NCI-H187 (cell line): ENCODE data around the gene TRIP4.
"Not testable (repeated sequence)": the region's sequence is repeated elsewhere in the genome, so short reads cannot be mapped to it uniquely, and the experiment has no call there.

Experiments
- DNase-seq, 2 experiments: peaks; one replicate each; lab custom pipeline; 2025; lab: John Stamatoyannopoulos, UW

The TRIP4 gene

DNA sequence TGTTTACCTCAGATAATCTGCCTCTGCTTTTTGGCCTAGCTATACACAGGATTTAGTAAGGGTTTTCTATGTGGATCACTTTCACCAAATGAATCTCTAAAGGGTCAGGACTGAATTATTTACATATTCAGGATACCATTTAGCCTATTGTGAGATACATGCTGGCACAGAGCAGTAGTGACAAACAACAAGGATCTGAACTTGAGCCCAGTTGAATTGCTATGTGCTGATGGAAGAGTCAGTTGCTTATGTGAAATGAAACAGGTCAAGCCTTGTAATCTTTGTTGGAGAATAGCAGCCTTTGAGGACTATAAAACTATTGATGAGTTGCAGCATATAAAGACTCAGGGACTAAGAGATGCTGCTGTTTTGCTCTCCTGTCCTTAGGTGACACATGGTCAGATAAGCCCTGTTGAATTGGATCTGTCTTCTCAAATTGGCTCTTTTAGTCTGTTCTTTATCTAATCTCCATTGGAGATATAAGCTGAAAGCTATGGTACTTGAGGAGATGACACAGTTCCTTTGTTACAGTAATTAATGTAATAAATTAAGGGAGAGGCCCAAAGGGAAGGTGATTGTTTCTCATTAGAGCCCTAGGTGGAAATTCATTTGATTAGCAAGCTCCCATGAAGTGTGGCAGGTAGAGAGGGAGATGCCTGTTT, 103.1 kb downstream of the TRIP4 start:
- no peak for DNase-seq

DNA sequence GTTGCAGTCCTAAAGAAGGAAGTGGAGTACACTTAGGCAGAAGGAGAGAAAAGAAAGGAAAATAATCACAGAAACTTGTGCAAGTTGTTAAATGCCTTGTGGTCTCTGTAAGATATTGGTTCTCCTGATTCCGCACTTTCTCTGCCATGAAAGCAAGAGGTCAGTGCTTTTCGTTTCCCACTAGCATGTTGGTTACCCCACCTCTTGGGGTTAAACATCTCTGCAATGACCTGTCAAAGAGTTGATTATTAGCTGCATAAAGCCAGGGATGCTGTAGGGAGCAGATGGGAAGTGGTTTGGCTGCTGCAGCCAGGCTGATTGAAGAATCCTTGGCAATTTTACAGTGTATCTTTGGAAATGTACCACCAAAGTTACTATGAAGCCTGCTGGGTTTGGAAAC, 106.0 kb downstream of the TRIP4 start:
- no peak for DNase-seq

DNA sequence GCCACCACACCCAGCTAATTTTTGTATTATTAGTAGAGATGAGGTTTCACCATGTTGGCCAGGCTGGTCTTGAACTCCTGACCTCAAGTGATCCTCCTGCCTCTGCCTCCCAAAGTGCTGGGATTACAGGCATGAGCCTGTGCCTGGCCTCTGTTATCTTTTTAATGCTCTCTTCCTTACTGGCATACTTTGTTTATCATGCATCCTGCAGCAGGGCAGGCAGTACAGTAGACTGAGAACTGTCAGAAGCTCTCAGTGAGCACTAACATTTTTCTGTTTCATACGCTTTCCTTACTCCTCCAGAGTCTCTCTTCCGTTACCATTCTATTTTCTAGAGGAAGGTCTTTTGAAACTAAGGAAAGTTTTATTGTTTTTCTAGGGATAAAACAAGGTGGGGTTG, 108.3 kb downstream of the TRIP4 start:
- not testable (repeated sequence) for DNase-seq

DNA sequence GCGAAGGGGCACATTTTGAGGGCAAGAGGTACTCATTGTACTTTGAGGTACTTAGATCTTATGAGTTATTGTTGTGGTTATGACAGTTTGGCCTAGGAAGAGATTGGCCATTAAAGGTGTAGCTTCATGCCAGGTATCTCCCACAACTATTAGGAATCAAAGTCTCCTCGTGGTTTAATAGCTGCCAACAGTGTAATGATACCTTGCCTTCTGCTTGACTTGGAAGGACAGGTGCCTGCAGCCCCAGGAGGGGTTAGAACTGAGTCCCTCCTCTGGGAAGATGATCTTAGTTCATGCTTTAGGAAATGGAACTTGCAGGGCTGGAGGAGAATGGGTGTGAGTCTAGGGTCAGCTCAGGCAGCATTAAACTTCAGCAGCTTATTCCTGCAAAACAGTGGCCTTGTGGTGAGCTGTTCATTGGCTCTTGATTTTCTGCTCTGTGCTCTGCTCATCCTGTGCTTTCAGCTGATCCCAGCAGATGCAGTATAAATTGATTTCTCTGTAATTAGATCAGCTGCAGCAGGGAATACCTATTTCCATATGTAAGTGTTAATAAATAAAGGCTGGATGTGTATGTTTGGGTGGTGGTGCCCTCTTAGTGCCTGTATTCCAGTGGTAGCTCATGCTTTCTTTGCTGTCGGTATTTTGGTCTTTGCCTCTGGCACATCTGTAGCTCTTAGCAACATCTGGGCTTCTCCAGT, 113.2 kb downstream of the TRIP4 start:
- DNase-seq: no peak

DNA sequence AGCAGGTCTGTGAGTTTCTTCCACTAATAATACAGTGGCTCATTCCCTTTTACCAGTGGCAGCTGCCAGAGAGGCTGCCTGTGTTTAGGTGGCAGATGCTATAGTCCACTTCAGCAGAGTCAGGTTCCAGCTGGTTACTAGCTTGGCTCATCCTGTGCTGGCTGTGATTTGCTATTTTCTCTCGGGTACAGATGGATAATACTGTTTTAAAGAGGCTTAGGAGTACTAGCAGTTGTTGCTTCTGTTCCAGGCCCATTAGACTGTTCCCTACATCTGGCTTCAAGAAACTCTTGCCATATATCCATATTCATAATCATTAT, 113.7 kb downstream of the TRIP4 start:
- no peak for DNase-seq

DNA sequence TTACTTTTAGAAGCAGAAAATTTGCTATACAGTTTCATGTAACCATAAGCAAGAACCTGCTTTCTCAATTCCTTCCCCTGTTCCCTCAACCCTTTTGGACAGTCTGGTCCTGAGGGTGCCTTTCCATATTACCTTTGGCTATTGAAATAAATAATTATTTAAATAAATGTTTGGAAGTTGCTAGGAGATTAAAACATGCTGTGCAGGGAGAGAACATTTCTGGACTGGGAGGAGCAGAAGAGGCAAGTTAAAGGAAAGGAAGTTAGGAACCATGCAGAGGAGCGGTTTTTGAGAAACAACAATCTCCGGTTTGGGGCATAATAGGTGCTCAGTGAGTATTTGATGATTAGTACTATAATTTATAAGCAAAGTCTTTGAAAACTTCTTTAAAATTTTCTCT, 114.5 kb downstream of the TRIP4 start:
- no peak for DNase-seq

DNA sequence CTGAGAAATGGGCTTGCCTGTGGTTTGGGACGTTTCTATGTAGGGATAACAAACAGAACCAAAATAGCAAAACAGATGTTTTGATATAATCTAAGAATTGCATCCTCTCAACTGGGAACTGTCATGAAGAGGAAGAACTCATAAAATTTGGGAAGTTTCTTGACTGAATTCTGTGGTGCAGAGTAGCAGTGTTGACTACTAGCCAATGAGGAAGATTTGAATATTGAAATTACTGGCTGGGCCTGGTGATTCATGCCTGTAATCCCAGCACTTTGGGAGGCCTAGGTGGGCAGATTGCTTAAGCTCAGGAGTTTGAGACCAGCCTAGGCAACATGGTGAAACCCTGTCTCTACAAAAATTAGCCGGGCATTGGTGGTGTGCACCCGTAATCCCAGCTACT, 114.9 kb downstream of the TRIP4 start:
- DNase-seq: no peak

DNA sequence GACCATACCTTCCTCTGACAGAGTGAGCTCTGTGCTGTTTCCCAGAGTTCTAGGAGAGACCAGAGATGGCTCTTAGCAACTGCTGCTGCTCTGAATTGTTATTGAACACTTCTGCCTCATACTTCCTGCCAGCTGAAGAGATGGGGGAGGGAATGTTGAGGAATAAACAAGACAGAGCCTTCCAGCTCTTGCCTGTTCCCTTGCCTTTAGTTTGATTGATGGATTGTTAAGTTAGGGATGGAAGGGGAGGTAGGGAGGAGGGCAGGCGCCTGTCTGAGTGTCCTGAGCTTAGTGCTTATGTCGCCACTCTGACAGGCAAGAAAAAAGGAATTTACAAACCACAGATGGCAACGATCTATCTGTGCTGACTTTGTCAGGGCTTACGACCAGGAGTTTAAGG, 115.6 kb downstream of the TRIP4 start:
- no peak for DNase-seq

DNA sequence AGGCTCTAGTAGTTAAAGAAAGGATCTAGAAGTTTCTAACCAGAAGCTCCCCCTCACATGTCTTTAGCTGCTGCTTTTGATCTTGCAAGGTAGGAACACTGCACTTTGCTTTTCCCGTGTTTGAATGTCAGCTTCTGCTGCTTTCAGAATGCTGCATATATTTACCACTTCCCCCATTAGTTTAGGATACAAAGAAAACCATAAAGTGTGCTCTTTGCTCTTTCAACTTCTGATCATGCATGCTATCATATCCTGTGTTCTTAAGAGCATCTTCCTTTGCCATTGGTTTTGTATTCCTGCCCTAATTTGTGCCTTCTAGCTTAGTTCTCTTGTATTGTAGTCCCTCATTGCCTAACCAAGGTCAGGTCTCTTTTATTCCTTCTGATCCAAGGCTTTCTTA, 116.0 kb downstream of the TRIP4 start:
- no peak for DNase-seq
